ENCODE data around the gene SIM2. TPM values are rescaled to one million over a fixed set of nuclear protein-coding genes. Genes with fewer than 3 reads are reported as not detected.

SIM2 gene
- total and polyA plus RNA-seq, 7 experiments from 2014 or later: 0.12 TPM; not detected in 6

DNA sequence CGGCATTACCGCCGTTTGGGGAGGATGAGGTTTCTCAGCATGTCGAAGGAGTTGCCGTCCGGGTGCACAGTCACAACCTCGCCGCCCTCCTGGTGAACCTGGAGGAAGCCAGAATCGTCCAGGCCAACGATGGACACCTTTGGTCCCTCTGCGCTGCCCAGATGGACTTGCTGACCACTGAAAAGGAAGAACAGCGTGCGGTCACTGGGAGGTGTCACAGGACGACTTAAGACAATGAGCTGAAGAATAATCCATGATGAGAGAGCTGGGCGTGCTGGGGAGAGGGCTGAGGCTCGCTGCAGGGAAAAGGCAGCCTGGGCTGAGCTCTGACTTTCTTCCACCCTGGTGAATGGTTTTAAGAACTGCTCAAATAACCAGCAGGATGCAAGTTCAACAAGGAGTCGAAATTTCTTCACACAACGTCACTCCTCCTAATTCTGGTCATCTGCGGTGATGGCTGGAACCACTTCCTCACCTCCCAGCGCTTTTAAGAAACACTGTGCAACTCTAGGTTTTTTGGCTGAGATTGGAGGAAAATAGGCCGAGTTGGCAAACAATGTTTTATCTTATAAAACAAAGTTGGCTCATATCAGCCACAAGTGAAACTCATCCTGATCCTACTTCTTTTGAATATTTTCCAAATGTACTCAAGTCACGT, 55.5 kb downstream of the SIM2 start:
- H3K27me3 ChIP-seq (ENCODE audit: control insufficient read depth in 2 of 2, insufficient read depth in 2 of 2, low read length in 2 of 2): no peaks in the 10 kb centered on the region
- no peak overlapping the region for H3K4me3 ChIP-seq (ENCODE audit: low read length)
- POLR2A ChIA-PET: no interaction called here
- intact Hi-C loops (cut with micrococcal nuclease): no loop called here
- H3K27me3 Mint-ChIP-seq: peaks cover 5 to 15% (median 12%) of the 10 kb centered on the region in 5 donors
- peaks cover 0 to 3% (median 0%) of the 10 kb centered on the region in 7 donors for H3K4me1 Mint-ChIP-seq
- DNase-seq (no peak), ATAC-seq (no peak)
- H3K9me3 ChIP-seq (ENCODE audit: control insufficient read depth in 2 of 3, low read length in 3 of 3): no peaks in the 10 kb centered on the region
- H3K4me1 ChIP-seq (ENCODE audit: control insufficient read depth in 2 of 2, insufficient read depth in 2 of 2, low read length in 2 of 2): no peaks in the 10 kb centered on the region
- CTCF ChIA-PET: interaction anchor here (0.9 kb wide), 1 partner anchor 124 kb away, joined by 3 read pairs; no protein-coding TSS in a partner anchor
- H3K36me3 ChIP-seq (ENCODE audit: control insufficient read depth in 2 of 3, insufficient read depth in 3 of 3, low read length in 3 of 3): peaks cover 0 to 12% (median 0%) of the 10 kb centered on the region in 3 experiments
- H3K36me3 Mint-ChIP-seq: peaks cover 0 to 73% (median 56%) of the 10 kb centered on the region in 5 donors
- H3K27ac Mint-ChIP-seq: no peak overlapping the region
- no peak overlapping the region for H3K27ac ChIP-seq (ENCODE audit: low read depth, low read length)
- H3K9me3 Mint-ChIP-seq: no peaks in the 10 kb centered on the region
- H3K4me3 Mint-ChIP-seq: no peak overlapping the region

DNA sequence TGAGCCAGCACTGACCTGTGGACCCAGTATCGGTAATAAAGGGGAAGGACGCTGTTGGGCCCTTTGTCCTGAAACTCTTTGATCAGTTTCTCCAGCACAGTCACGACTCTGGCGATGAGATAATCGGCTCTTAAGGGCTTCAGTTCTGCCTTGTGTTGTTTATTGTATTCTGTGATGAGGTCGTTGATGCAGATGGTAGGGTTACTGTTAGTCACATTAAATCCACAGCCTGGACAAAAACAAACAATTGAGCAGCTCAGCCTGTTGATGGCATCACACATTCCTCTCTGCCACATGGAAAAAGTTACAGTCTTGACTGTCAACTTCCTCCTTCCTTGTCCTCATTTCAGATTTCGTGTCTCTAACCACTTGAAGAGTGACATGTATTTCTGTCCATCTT, 57.6 kb downstream of the SIM2 start:
- H3K4me3 ChIP-seq (ENCODE audit: low read length): no peak overlapping the region
- H3K36me3 Mint-ChIP-seq: peaks cover 0 to 64% (median 50%) of the 10 kb centered on the region in 5 donors
- no peak overlapping the region for H3K4me3 Mint-ChIP-seq
- intact Hi-C loops (cut with micrococcal nuclease): no loop called here
- no peak overlapping the region for H3K27ac Mint-ChIP-seq
- H3K27ac ChIP-seq (ENCODE audit: low read depth, low read length): no peak overlapping the region
- no peaks in the 10 kb centered on the region for H3K9me3 ChIP-seq (ENCODE audit: control insufficient read depth in 2 of 3, low read length in 3 of 3)
- ATAC-seq (no peak), DNase-seq (no peak)
- peaks cover 0 to 6% (median 0%) of the 10 kb centered on the region in 7 donors for H3K4me1 Mint-ChIP-seq
- H3K9me3 Mint-ChIP-seq: no peaks in the 10 kb centered on the region
- H3K27me3 ChIP-seq (ENCODE audit: control insufficient read depth in 2 of 2, insufficient read depth in 2 of 2, low read length in 2 of 2): no peaks in the 10 kb centered on the region
- no peaks in the 10 kb centered on the region for H3K4me1 ChIP-seq (ENCODE audit: control insufficient read depth in 2 of 2, insufficient read depth in 2 of 2, low read length in 2 of 2)
- H3K27me3 Mint-ChIP-seq: no peaks in the 10 kb centered on the region
- H3K36me3 ChIP-seq (ENCODE audit: control insufficient read depth in 2 of 3, insufficient read depth in 3 of 3, low read length in 3 of 3): peaks cover 0 to 12% (median 0%) of the 10 kb centered on the region in 3 experiments
- ChIA-PET POLR2A (no interaction called here), CTCF (interaction anchor here (0.6 kb wide), 1 partner anchor 170 kb away, joined by 3 read pairs; no protein-coding TSS in a partner anchor)

DNA sequence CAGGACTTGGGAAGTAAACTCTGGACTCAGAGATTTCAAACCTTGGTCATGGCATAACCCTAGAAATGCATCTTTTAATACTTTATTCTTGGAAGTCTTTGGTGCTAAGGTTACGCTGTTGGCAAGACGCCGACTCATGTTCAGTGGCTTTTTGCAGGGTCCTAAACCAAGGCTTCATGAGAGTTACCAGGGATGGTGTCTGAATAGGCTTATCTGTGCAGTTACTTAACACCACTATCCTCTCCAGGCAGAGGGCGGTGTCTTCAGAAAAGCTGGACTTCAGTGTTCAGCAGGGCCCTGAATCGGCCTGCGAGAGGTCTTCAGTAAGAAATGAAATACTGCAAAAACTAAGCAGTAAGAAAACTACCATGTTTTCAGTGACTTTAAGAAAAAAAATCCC, 58.3 kb downstream of the SIM2 start:
- POLR2A ChIA-PET: no interaction called here

DNA sequence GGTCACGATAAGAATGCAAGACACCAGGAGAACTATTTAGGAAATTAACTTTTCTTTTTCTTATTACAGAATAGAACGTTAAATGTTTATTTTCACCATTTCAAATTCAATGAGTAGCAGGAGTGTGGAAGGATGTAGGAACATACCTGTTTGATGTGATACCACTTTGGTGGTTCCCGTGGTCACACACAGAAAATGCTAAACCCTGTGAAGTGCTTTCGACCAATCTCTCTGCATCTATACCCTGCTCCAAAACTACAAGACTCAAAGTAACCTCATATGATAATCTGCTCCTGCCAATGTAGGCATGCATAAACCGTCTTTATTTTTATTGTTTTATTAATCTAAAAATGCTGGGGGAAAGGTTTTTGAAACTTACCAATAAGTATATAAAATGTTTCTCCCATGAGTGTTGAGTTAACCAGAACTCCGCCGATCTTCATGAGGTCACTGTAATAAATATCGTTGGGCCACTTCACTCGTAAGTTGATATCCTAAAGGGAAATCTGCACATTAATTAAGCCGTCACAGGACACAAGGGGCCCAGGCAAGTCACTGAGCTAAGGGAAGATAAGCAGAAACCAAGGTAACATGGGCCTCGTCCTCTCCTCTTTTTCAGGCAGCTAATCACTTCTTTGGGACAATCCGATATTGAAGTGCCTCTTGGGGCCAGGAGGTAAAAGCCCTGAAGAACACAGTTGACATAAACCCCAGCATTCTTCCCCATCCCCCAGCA, 60.6 kb downstream of the SIM2 start:
- POLR2A ChIA-PET: interaction anchor here (0.6 kb wide), 1 partner anchor 25 kb away, joined by 3 read pairs; no protein-coding TSS in a partner anchor
- Mint-ChIP-seq H3K36me3 (peaks cover 0 to 52% (median 30%) of the 10 kb centered on the region in 5 donors), H3K27ac (no peak overlapping the region), H3K9me3 (no peaks in the 10 kb centered on the region), H3K4me3 (no peak overlapping the region), H3K4me1 (peaks cover 0 to 6% (median 0%) of the 10 kb centered on the region in 7 donors), H3K27me3 (no peaks in the 10 kb centered on the region)
- H3K4me3 ChIP-seq (ENCODE audit: low read length): no peak overlapping the region
- no peaks in the 10 kb centered on the region for H3K4me1 ChIP-seq (ENCODE audit: control insufficient read depth in 2 of 2, insufficient read depth in 2 of 2, low read length in 2 of 2)
- CTCF ChIA-PET: no interaction called here
- no peak for ATAC-seq
- DNase-seq: no peak
- no peak overlapping the region for H3K27ac ChIP-seq (ENCODE audit: low read depth, low read length)
- H3K9me3 ChIP-seq (ENCODE audit: control insufficient read depth in 2 of 3, low read length in 3 of 3): no peaks in the 10 kb centered on the region
- intact Hi-C loops (cut with micrococcal nuclease): loop anchor here in 1 of 2 donors (2.0 kb wide), 1 partner anchor 175 kb away; no protein-coding TSS in a partner anchor
- H3K36me3 ChIP-seq (ENCODE audit: control insufficient read depth in 2 of 3, insufficient read depth in 3 of 3, low read length in 3 of 3): peaks cover 0 to 12% (median 0%) of the 10 kb centered on the region in 3 experiments
- no peaks in the 10 kb centered on the region for H3K27me3 ChIP-seq (ENCODE audit: control insufficient read depth in 2 of 2, insufficient read depth in 2 of 2, low read length in 2 of 2)

More for the DNA sequence above, 58.3 kb downstream of the SIM2 start:
- H3K4me1 ChIP-seq (ENCODE audit: control insufficient read depth in 2 of 2, insufficient read depth in 2 of 2, low read length in 2 of 2): no peaks in the 10 kb centered on the region
- H3K27ac ChIP-seq (ENCODE audit: low read depth, low read length): no peak overlapping the region
- H3K27me3 ChIP-seq (ENCODE audit: control insufficient read depth in 2 of 2, insufficient read depth in 2 of 2, low read length in 2 of 2): no peaks in the 10 kb centered on the region
- Mint-ChIP-seq H3K9me3 (no peaks in the 10 kb centered on the region), H3K4me3 (no peak overlapping the region), H3K36me3 (peaks cover 0 to 62% (median 44%) of the 10 kb centered on the region in 5 donors), H3K27ac (no peak overlapping the region), H3K4me1 (peaks cover 0 to 6% (median 0%) of the 10 kb centered on the region in 7 donors), H3K27me3 (no peaks in the 10 kb centered on the region)
- DNase-seq (no peak), ATAC-seq (no peak)
- peaks cover 0 to 12% (median 0%) of the 10 kb centered on the region in 3 experiments for H3K36me3 ChIP-seq (ENCODE audit: control insufficient read depth in 2 of 3, insufficient read depth in 3 of 3, low read length in 3 of 3)
- no peak overlapping the region for H3K4me3 ChIP-seq (ENCODE audit: low read length)
- no peaks in the 10 kb centered on the region for H3K9me3 ChIP-seq (ENCODE audit: control insufficient read depth in 2 of 3, low read length in 3 of 3)
- intact Hi-C loops (cut with micrococcal nuclease): no loop called here
- CTCF ChIA-PET: no interaction called here

DNA sequence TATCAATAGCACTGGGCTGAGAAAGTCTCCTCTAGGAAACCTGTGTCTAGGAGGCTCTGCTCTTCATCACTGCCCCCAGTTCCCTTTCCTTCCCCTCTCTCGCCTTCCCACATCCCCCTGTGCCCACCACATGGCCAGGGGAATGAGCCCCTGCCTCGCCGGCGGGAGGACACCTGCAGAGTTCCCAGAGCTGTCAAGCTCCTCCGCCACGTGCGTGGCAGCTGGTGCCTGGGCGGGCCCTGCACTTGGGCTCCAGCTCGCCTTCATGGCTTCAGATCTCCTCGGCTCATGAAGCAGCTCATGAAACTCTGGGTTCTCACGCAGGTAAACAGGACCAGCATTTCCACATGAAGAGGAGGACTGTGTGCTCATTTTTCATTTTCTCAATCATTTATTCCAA, 62.8 kb downstream of the SIM2 start:
- no peaks in the 10 kb centered on the region for H3K9me3 ChIP-seq (ENCODE audit: control insufficient read depth in 2 of 3, low read length in 3 of 3)
- intact Hi-C loops (cut with micrococcal nuclease): no loop called here
- H3K27ac Mint-ChIP-seq: no peak overlapping the region
- no peak overlapping the region for H3K27ac ChIP-seq (ENCODE audit: low read depth, low read length)
- peaks cover 0 to 6% (median 0%) of the 10 kb centered on the region in 7 donors for H3K4me1 Mint-ChIP-seq
- peaks cover 0 to 45% (median 27%) of the 10 kb centered on the region in 5 donors for H3K36me3 Mint-ChIP-seq
- no peak overlapping the region for H3K4me3 Mint-ChIP-seq
- H3K4me1 ChIP-seq (ENCODE audit: control insufficient read depth in 2 of 2, insufficient read depth in 2 of 2, low read length in 2 of 2): no peaks in the 10 kb centered on the region
- ChIA-PET POLR2A (no interaction called here), CTCF (no interaction called here)
- no peaks in the 10 kb centered on the region for H3K9me3 Mint-ChIP-seq
- peaks cover 0 to 11% (median 0%) of the 10 kb centered on the region in 3 experiments for H3K36me3 ChIP-seq (ENCODE audit: control insufficient read depth in 2 of 3, insufficient read depth in 3 of 3, low read length in 3 of 3)
- ATAC-seq: no peak
- no peak overlapping the region for H3K4me3 ChIP-seq (ENCODE audit: low read length)
- no peaks in the 10 kb centered on the region for H3K27me3 Mint-ChIP-seq
- no peak for DNase-seq
- no peaks in the 10 kb centered on the region for H3K27me3 ChIP-seq (ENCODE audit: control insufficient read depth in 2 of 2, insufficient read depth in 2 of 2, low read length in 2 of 2)

DNA sequence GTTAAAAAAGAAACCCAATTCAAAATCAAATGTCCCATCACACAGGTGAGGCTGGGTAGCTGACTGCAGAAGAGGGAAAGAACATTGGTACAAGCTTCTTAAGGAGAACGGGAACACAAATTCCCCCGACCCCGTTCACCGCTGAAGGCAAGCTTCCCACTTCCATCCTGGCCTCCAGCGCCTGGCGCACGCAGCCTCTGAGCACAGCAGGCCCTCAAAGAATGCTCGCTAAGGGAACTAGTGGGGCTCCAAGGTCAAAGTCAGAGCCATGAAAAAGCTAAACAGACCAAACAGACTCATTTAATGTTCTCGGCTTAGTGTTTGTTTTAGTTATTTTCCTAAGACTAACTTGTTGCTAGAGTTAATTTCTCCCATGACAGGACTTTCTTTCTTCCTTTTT, 63.7 kb downstream of the SIM2 start:
- Histone ChIP-seq H3K27ac (ENCODE audit: low read depth, low read length) (no peak overlapping the region), H3K36me3 (ENCODE audit: control insufficient read depth in 2 of 3, insufficient read depth in 3 of 3, low read length in 3 of 3) (peaks cover 0 to 11% (median 0%) of the 10 kb centered on the region in 3 experiments), H3K9me3 (ENCODE audit: control insufficient read depth in 2 of 3, low read length in 3 of 3) (no peaks in the 10 kb centered on the region), H3K27me3 (ENCODE audit: control insufficient read depth in 2 of 2, insufficient read depth in 2 of 2, low read length in 2 of 2) (no peaks in the 10 kb centered on the region), H3K4me3 (ENCODE audit: low read length) (no peak overlapping the region), H3K4me1 (ENCODE audit: control insufficient read depth in 2 of 2, insufficient read depth in 2 of 2, low read length in 2 of 2) (no peaks in the 10 kb centered on the region)
- ATAC-seq: no peak
- ChIA-PET CTCF (no interaction called here), POLR2A (no interaction called here)
- no peak overlapping the region for H3K4me3 Mint-ChIP-seq
- peaks cover 0 to 51% (median 32%) of the 10 kb centered on the region in 5 donors for H3K36me3 Mint-ChIP-seq
- H3K27me3 Mint-ChIP-seq: no peaks in the 10 kb centered on the region
- H3K9me3 Mint-ChIP-seq: no peaks in the 10 kb centered on the region
- peaks cover 0 to 6% (median 0%) of the 10 kb centered on the region in 7 donors for H3K4me1 Mint-ChIP-seq
- no peak overlapping the region for H3K27ac Mint-ChIP-seq
- DNase-seq: no peak
- intact Hi-C loops (cut with micrococcal nuclease): no loop called here
